ENCODE data around the gene LDLRAP1. TPM values are rescaled to one million over a fixed set of nuclear protein-coding genes. Genes with fewer than 3 reads are reported as not detected.

Gene LDLRAP1
- total and polyA plus RNA-seq, 9 of the 15 experiments (the other 6 are each of a cell fraction or from before 2014, with no cell fraction given), result 0.56 to 29.6 (median 16.2) TPM

- in situ Hi-C loops (cut with MboI), result no loop called here
- Histone ChIP-seq H3K4me3 (no peak overlapping the region), H3K9ac (ENCODE audit: insufficient read depth in 1 of 2, low read depth in 2 of 2, low read length in 2 of 2) (no peak overlapping the region), H3K36me3 (ENCODE audit: control insufficient read depth, insufficient read depth, low read length) (no peaks in the 10 kb centered on the region), H3K4me2 (ENCODE audit: insufficient read depth, low read length) (no peak overlapping the region), H3K27ac (ENCODE audit: extremely low read depth, low read depth, low read length) (no peak overlapping the region), H3K79me2 (ENCODE audit: control insufficient read depth, insufficient read depth, low read length) (no peaks in the 10 kb centered on the region), H3K4me1 (replicated peaks in 1 of 2; ENCODE audit: control insufficient read depth in 2 of 2, insufficient read depth in 2 of 2, low read length in 2 of 2) (peaks cover 11 to 46% of the 10 kb centered on the region in 2 experiments; a peak in 3 of 5 replicates), H3K9me3 (replicated peaks; ENCODE audit: control insufficient read depth, insufficient read depth, low read depth, low read length) (no peaks in the 10 kb centered on the region), H3K9me1 (ENCODE audit: control insufficient read depth, insufficient read depth, low read length) (no peaks in the 10 kb centered on the region), H3K27me3 (ENCODE audit: control insufficient read depth in 2 of 2, insufficient read depth in 2 of 2, low read length in 2 of 2) (peaks cover 0 to 25% of the 10 kb centered on the region in 2 experiments; a peak in 3 of 5 replicates), H4K20me1 (replicated peaks; ENCODE audit: control insufficient read depth, insufficient read depth, low read length) (no peaks in the 10 kb centered on the region), H2AFZ (ENCODE audit: low read depth, low read length) (no peak overlapping the region)
- no TSS peak for BruUV-seq (replicated peaks)
- 15% methylated on average over 3 of the region's 3 CpGs for WGBS (ENCODE audit: insufficient coverage, low coverage, missing lambda C conversion rate)
- ATAC-seq (no peak), DNase-seq (ENCODE audit: extremely low read depth in 1 of 4, low spot score in 3 of 4) (no peak), FAIRE-seq (no peak)
- POLR2A ChIA-PET, result no interaction called here
- intact Hi-C loops (cut with micrococcal nuclease), result no loop called here
- no peak for TF ChIP-seq BRD9 (IDR thresholded peaks at IDR 0.05; ENCODE audit: low read depth, partially characterized antibody)
- no peak for TF ChIP-seq ZNF431 (CRISPR knock-in tag; IDR thresholded peaks at IDR 0.05)
- TF ChIP-seq RAD21 (CRISPR knock-in tag; conservative IDR thresholded peaks at IDR 0.05 in 1 of 2, IDR thresholded peaks at IDR 0.05 in 1 of 2), result peak in 1 of 2 experiments; percentile 28; a peak in 1 of 4 replicates
- TF ChIP-seq, protein P1, sequence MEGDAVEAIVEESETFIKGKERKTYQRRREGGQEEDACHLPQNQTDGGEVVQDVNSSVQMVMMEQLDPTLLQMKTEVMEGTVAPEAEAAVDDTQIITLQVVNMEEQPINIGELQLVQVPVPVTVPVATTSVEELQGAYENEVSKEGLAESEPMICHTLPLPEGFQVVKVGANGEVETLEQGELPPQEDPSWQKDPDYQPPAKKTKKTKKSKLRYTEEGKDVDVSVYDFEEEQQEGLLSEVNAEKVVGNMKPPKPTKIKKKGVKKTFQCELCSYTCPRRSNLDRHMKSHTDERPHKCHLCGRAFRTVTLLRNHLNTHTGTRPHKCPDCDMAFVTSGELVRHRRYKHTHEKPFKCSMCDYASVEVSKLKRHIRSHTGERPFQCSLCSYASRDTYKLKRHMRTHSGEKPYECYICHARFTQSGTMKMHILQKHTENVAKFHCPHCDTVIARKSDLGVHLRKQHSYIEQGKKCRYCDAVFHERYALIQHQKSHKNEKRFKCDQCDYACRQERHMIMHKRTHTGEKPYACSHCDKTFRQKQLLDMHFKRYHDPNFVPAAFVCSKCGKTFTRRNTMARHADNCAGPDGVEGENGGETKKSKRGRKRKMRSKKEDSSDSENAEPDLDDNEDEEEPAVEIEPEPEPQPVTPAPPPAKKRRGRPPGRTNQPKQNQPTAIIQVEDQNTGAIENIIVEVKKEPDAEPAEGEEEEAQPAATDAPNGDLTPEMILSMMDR (IDR thresholded peaks at IDR 0.05 in 2 of 3, conservative IDR thresholded peaks at IDR 0.05 in 1 of 3; ENCODE audit: insufficient read depth in 2 of 3, low read depth in 1 of 3, low read length in 3 of 3), result peak in 2 of 3 experiments; percentile 4 to 32; a peak in 1 of 6 replicates
- no peak for TF ChIP-seq MCM3 (IDR thresholded peaks at IDR 0.05)
- CTCF ChIA-PET (ENCODE audit: low intra/inter-chr PET ratio), result no interaction called here
Measured at GRCh38 chr1:25532970-25533369, 10.4 kb upstream of the LDLRAP1 start.

All from K562 (cell line).